Lower leg skin (tissue), 4 donors: ENCODE data around the gene ITM2C. TPM values are rescaled to one million over a fixed set of nuclear protein-coding genes. Genes with fewer than 3 reads are reported as not detected.

Experiments used
- DNase-seq, 2 donors: peaks; one replicate each; pipeline ENCODE4 v3.0.0-alpha.2; 2019; ENCODE audit warnings: low spot score in 2 of 2
- H3K4me3 ChIP-seq: fragments of 200-600 bp; sonication (generic); 2 replicates; pipeline ENCODE4 v1.5.1; 2017; ENCODE audit warnings: mild to moderate bottlenecking, low read depth; ENCODE audit not compliant: poor library complexity, severe bottlenecking
- POLR2A ChIP-seq, 2 donors: fragments of 450-650 bp; IDR thresholded peaks; one replicate each; pipeline ENCODE4 v1.6.1; 2016 to 2017; ENCODE audit warnings: antibody characterized with exemption in 2 of 2, mild to moderate bottlenecking in 1 of 2, moderate library complexity in 1 of 2
- WGBS, 2 donors: methylation state at CpG; one replicate each; pipeline ENCODE4 v1.1.5; 2018; 5-methylcytosine and 5-hydroxymethylcytosine counted together
- intact Hi-C: fragments of 100-400 bp; cut with DNase I; formaldehyde crosslinking; loops from one replicate; pipeline ENCODE4 v1.15.0; 2023; ENCODE audit warnings: low total_unique reads
- total RNA-seq, 4 donors: library from RNA; depleted of rRNA; stranded (reverse); fragments of >200 nt; gene quantifications; one replicate each; pipeline ENCODE4 v1.1.0, GENCODE V29; 2016
- TF ChIP-seq, protein P1 (sequence below), 3 donors: fragments of 450-650 bp; IDR thresholded peaks; one replicate each; pipeline ENCODE4 v1.5.1; 2016; ENCODE audit warnings: antibody characterized with exemption in 3 of 3, mild to moderate bottlenecking in 3 of 3, moderate library complexity in 2 of 3

The ITM2C gene
- total RNA-seq, 4 donors from 2014 or later: 12.3 to 19.1 (median 14.0) TPM

DNA sequence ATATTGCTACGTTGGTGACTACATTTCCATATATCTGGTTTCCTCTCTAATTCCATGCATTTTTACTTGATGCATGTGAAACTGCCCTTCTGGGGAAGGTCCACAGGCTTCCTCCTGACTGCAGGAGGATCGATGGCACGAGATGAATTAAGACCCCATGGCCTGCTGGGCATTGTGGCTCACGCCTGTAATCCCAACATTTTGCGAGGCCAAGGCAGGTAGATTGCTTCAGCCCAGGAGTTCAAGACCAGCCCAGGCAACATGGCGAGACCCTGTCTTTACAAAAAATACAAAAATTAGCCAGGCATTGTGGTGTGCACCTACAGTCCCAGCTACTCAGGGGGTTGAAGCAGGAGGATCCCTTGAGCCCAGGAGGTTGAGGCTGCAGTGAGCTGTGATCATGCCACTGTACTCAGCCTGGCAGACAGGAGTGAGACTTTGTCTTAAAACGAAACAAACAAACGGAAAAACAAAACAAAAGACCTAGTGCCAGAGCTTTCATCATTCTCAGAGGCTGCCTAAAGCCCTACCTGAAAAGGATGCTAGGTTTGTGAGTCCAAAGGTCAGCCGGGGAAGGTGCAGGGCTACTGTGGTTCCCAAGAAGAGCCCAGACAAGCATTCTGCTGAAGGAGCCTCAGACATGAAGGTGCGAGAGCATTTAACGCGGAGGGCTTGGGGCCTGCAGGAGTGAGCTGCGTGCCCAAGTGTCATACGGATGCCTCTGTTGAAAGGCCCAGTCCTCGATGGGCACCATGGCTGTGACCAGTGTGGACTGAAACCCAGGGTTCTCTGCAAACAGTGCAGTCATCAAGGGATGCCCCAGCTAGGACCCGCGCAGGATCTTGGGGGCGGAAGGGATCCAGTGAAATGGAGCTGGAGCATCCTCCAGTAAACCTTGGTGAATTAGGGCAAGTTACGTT, 38.7 kb downstream of the ITM2C start:
- 90 to 92% methylated on average over 19 of the region's 19 CpGs for WGBS, 2 donors
- DNase-seq: peak in 1 of 2 donors; percentile 68
- intact Hi-C loops: no loop called here

DNA sequence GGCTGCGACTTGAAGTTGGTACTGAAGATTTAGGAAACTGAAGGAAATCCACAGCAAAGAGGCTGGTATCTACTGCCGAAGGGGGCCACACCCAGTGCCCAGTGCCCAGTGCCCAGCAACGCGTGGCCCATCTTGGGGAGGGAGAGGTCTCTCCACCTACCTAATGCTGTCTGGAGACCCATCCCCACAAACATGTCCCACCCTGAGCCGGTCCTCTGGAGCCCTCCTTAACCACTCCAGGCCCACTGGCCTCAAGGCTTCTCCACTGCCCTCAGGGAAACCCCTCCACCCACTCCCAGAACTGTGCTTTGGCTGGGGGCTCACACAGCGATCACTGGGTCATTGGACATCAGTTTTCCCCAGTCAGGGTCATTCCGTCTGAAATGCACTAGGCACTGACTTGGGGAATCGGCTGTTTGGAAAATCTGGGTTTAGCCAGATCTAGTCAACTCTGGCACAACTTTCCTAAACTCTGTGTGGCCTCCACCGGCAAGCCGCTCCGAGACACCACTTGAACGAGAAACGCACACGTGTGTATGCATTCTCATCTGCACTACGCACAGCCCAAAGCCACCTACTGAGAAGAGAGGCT, 40.2 kb downstream of the ITM2C start:
- DNase-seq: peak in 1 of 2 donors; percentile 62
- H3K4me3 ChIP-seq: no peak overlapping the region
- WGBS, 2 donors: 75 to 77% methylated on average over 15 of the region's 15 CpGs
- no peak for TF ChIP-seq POLR2A (IDR thresholded peaks at IDR 0.05)
- TF ChIP-seq, protein P1, sequence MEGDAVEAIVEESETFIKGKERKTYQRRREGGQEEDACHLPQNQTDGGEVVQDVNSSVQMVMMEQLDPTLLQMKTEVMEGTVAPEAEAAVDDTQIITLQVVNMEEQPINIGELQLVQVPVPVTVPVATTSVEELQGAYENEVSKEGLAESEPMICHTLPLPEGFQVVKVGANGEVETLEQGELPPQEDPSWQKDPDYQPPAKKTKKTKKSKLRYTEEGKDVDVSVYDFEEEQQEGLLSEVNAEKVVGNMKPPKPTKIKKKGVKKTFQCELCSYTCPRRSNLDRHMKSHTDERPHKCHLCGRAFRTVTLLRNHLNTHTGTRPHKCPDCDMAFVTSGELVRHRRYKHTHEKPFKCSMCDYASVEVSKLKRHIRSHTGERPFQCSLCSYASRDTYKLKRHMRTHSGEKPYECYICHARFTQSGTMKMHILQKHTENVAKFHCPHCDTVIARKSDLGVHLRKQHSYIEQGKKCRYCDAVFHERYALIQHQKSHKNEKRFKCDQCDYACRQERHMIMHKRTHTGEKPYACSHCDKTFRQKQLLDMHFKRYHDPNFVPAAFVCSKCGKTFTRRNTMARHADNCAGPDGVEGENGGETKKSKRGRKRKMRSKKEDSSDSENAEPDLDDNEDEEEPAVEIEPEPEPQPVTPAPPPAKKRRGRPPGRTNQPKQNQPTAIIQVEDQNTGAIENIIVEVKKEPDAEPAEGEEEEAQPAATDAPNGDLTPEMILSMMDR (IDR thresholded peaks at IDR 0.05): no peak
- intact Hi-C loops: no loop called here

More for the DNA sequence above, 38.7 kb downstream of the ITM2C start:
- no peak overlapping the region for H3K4me3 ChIP-seq
- no peak for TF ChIP-seq POLR2A (IDR thresholded peaks at IDR 0.05)
- TF ChIP-seq, protein P1 (IDR thresholded peaks at IDR 0.05): no peak

DNA sequence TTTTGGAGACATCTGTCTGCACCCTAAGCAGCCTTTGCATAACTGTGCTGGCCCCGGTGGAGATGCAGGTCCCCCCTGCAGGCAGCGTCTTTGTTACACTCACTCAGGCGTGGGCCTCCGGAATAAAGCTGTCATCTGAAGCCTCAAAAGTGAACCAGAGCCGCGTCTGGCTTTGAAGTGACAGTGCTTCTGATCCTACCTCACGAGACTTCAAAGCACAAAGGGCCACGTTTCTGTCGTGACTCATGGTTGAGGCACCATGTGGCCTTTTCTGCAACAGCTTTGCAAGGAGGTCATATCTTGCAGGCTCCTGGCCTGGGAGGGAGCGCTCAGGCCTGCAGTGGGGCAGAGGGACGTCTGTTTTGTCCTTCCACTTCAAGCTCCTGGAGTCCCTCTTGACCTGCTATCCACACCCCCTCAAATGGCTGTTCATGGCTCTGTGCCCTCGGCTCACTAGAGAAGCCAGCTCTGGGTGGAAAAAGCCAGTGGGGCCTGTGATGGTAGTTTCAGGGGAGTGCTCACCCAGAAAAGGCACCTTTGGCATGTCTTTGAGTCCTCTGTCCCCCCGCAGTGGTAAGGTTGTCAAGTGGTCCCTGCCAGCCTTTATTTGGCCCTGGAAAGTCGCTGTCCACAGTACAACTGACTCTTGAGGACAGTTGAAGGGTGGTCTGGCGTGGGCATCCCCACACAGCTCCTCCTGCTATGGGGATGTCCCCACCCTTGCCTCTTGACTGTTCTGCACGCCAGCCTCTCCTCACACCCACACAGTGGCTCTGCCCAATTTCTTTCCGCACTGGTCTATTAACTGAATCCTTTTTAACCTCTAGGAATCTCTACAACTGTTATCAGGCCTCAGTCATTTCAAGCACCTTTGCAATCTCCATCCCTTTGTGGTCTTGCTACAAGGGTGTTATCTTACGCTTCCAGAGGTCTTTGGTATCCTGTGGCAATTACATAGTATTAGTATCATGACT, 41.0 kb downstream of the ITM2C start:
- H3K4me3 ChIP-seq: no peak overlapping the region
- TF ChIP-seq, protein P1 (IDR thresholded peaks at IDR 0.05): no peak
- no peak for TF ChIP-seq POLR2A (IDR thresholded peaks at IDR 0.05)
- DNase-seq: peak in 1 of 2 donors; percentile 79
- intact Hi-C loops: no loop called here
- WGBS, 2 donors: 68 to 76% methylated on average over 18 of the region's 18 CpGs

DNA sequence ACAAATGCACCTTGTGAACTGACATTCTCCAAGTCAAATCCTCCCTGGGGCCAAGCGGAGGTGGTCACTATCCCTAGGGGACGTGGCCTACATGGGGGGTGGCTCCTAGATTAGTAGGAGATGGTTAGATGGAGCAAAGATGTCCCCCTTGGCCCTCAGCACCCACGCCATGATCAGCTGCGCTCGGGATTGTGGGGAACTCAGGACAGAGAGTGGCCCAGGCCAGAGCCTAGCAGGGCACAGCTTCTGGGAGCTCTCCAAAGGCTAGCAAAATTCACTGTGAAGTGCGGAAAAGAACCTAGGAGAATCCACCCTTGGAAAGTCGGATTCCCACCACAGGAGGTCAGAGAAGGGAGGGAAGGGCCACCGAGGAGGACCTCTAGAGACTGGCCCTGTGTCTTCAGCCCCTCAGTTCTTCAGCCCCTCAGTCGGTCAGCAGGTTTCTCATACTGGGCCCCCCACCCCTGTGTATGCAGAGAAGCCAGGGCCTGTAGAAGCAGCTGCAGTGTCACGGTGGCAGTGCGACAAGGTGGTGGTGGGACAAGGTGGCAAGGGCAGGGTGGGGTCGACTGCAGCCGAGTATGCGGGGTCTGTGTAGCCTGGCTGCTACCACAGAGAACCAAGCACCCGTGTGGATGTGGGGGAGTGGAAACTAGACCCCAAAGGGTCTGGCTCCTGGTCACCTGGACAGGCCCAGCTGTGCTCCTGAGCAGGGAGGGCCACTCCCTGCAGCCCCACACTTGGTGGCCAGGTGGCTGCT, 41.9 kb downstream of the ITM2C start:
- TF ChIP-seq POLR2A (IDR thresholded peaks at IDR 0.05): no peak
- TF ChIP-seq, protein P1 (IDR thresholded peaks at IDR 0.05): no peak
- 96% methylated on average over 15 of the region's 15 CpGs for WGBS, 2 donors
- no peak overlapping the region for H3K4me3 ChIP-seq
- intact Hi-C loops: no loop called here
- DNase-seq: peak in 1 of 2 donors; percentile 70
